Neural cell (in vitro differentiated cells): ENCODE results near the gene PGLYRP1. TPM values are rescaled to one million over a fixed set of nuclear protein-coding genes. Genes with fewer than 3 reads are reported as not detected.

Source experiments
- H2AFZ ChIP-seq: fragments of 200-600, 300-800 bp; sonication (generic), shearing (Covaris generic); 2 replicates; pipeline ENCODE4 v1.6.0; 2014; ENCODE audit warnings: low read depth, mild to moderate bottlenecking, antibody characterized with exemption, low read length, moderate library complexity
- H3F3A ChIP-seq: fragments of 200-600 bp; shearing (Covaris generic); 2 replicates; pipeline ENCODE4 v1.6.1; 2016; ENCODE audit warnings: mild to moderate bottlenecking, moderate library complexity, mixed read lengths, antibody characterized with exemption, low read length; ENCODE audit not compliant: insufficient read depth, poor library complexity, severe bottlenecking
- H3K27ac ChIP-seq: fragments of 200-600, 300-800 bp; sonication (generic), shearing (Covaris generic); 2 replicates; pipeline ENCODE4 v1.5.1; 2014; ENCODE audit warnings: mild to moderate bottlenecking, low read length, moderate library complexity
- H3K27me3 ChIP-seq: fragments of 300-800, 200-600 bp; sonication (generic), shearing (Covaris generic); 2 replicates; pipeline ENCODE4 v1.6.0; 2014; ENCODE audit warnings: mild to moderate bottlenecking, low read depth, low read length, moderate library complexity; ENCODE audit not compliant: insufficient read depth
- H3K36me3 ChIP-seq: fragments of 300-800, 200-600 bp; sonication (generic), shearing (Covaris generic); 2 replicates; pipeline ENCODE4 v1.5.1; 2014; ENCODE audit warnings: mild to moderate bottlenecking, antibody characterized with exemption, low read length, moderate library complexity; ENCODE audit not compliant: insufficient read depth
- H3K4me2 ChIP-seq: fragments of 300-800, 200-600 bp; sonication (generic), shearing (Covaris generic); 2 replicates; pipeline ENCODE4 v1.6.0; 2014; ENCODE audit warnings: mild to moderate bottlenecking, low read length
- H3K4me3 ChIP-seq: fragments of 300-800, 200-600 bp; sonication (generic), shearing (Covaris generic); 2 replicates; pipeline ENCODE4 v1.5.1; 2014; ENCODE audit warnings: mild to moderate bottlenecking, low read length, moderate library complexity
- H3K79me2 ChIP-seq: fragments of 200-600 bp; shearing (Covaris generic); replicated peaks from 2 replicates; pipeline ENCODE4 v1.6.0; 2014; ENCODE audit warnings: mild to moderate bottlenecking, low read length, moderate library complexity; ENCODE audit not compliant: insufficient read depth
- H3K9ac ChIP-seq: fragments of 300-800, 200-600 bp; sonication (generic), shearing (Covaris generic); 2 replicates; pipeline ENCODE4 v1.6.1; 2016; ENCODE audit warnings: mild to moderate bottlenecking, low read length, mixed read lengths
- H3K9me2 ChIP-seq: fragments of 200-600 bp; shearing (Covaris generic); 2 replicates; pipeline ENCODE4 v1.6.1; 2016; ENCODE audit warnings: mild to moderate bottlenecking, low read length, mixed read lengths; ENCODE audit not compliant: insufficient read depth
- H3K9me3 ChIP-seq: fragments of 200-600, 300-800 bp; sonication (generic), shearing (Covaris generic); 2 replicates; pipeline ENCODE4 v1.6.1; 2016; ENCODE audit warnings: mild to moderate bottlenecking, mixed run types, low read length, moderate library complexity, mixed read lengths
- H4K20me1 ChIP-seq: fragments of 200-600 bp; shearing (Covaris generic); 2 replicates; pipeline ENCODE4 v1.6.1; 2016; ENCODE audit warnings: mild to moderate bottlenecking, mixed run types; ENCODE audit not compliant: insufficient read depth
- CTCF ChIP-seq: fragments of 450-650 bp; IDR thresholded peaks from 2 replicates; pipeline ENCODE4 v1.5.1; 2014; ENCODE audit warnings: antibody characterized with exemption, mild to moderate bottlenecking, moderate library complexity; ENCODE audit not compliant: poor library complexity, severe bottlenecking
- EP300 ChIP-seq: fragments of 450-650 bp; conservative IDR thresholded peaks from 2 replicates; pipeline ENCODE4 v1.6.1; 2014; ENCODE audit warnings: antibody characterized with exemption, mild to moderate bottlenecking, moderate library complexity; ENCODE audit not compliant: poor library complexity, severe bottlenecking
- EZH2 ChIP-seq: fragments of 200-600, 300-800 bp; shearing (Covaris generic), sonication (generic); IDR thresholded peaks from 2 replicates; pipeline ENCODE4 v1.6.1; 2014; ENCODE audit warnings: antibody characterized with exemption, low read length, borderline replicate concordance, mild to moderate bottlenecking; ENCODE audit not compliant: insufficient read depth, poor library complexity, severe bottlenecking
- MXI1 ChIP-seq: fragments of 450-650 bp; conservative IDR thresholded peaks from 2 replicates; pipeline ENCODE4 v1.6.1; 2014; ENCODE audit warnings: antibody characterized with exemption, mild to moderate bottlenecking; ENCODE audit not compliant: poor library complexity, severe bottlenecking
- POLR2AphosphoS5 ChIP-seq: IDR thresholded peaks from 2 replicates; pipeline ENCODE4 v1.6.1; 2012
- RAD21 ChIP-seq: fragments of 450-650 bp; conservative IDR thresholded peaks from 2 replicates; pipeline ENCODE4 v1.6.1; 2014; ENCODE audit warnings: antibody characterized with exemption, mild to moderate bottlenecking, moderate library complexity
- REST ChIP-seq: IDR thresholded peaks from 2 replicates; pipeline ENCODE4 v1.6.1; 2012; ENCODE audit warnings: borderline replicate concordance
- SMC3 ChIP-seq: fragments of 450-650 bp; conservative IDR thresholded peaks from 2 replicates; pipeline ENCODE4 v1.6.1; 2014; ENCODE audit warnings: antibody characterized with exemption, mild to moderate bottlenecking, moderate library complexity; ENCODE audit not compliant: poor library complexity
- TAF1 ChIP-seq: IDR thresholded peaks from 2 replicates; pipeline ENCODE4 v1.6.1; 2012; ENCODE audit warnings: low read depth
- polyA minus RNA-seq: library from RNA; depleted of rRNA, polyadenylated mRNA; stranded (reverse); fragments of >200 nt; gene quantifications from 2 replicates; pipeline ENCODE4 v1.2.3, GENCODE V29; 2014
- polyA plus RNA-seq: library from polyadenylated mRNA; depleted of rRNA; stranded (reverse); fragments of >200 nt; gene quantifications from 2 replicates; pipeline ENCODE4 v1.2.3, GENCODE V29; 2014

The PGLYRP1 gene
- polyA plus RNA-seq = not detected in 2 replicates
- polyA minus RNA-seq = not detected in 2 replicates

- H3F3A ChIP-seq = no peaks in the 10 kb centered on the region
These were observed at the start of gene PGLYRP1 for GRCh38 chr19:46022431-46023310. Gene PGLYRP1 (minus strand): TSS chr19:46023053. CDS start chr19:46023021, 32 bp downstream.

GRCh38 chr19:46069806-46070341, 47.0 kb upstream of the PGLYRP1 start:
- Histone ChIP-seq H3K27ac (no peak overlapping the region), H3K79me2 (no peaks in the 10 kb centered on the region), H3F3A (no peaks in the 10 kb centered on the region), H3K36me3 (no peaks in the 10 kb centered on the region), H3K9me2 (no peaks in the 10 kb centered on the region), H3K4me3 (no peak overlapping the region), H4K20me1 (no peaks in the 10 kb centered on the region), H2AFZ (no peak overlapping the region), H3K9me3 (no peaks in the 10 kb centered on the region), H3K4me2 (no peak overlapping the region), H3K27me3 (peaks cover under 1% of the 10 kb centered on the region), H3K9ac (no peak overlapping the region)
- no peak for TF ChIP-seq REST
- TF ChIP-seq EP300 = no peak
- TF ChIP-seq TAF1 = no peak
- TF ChIP-seq MXI1 = no peak

More at GRCh38 chr19:46022431-46023310, at the start of gene PGLYRP1:
- no peak for TF ChIP-seq TAF1
- TF ChIP-seq EZH2 = no peak
- TF ChIP-seq SMC3 = no peak
- TF ChIP-seq RAD21 = no peak
- no peak for TF ChIP-seq EP300
- TF ChIP-seq MXI1 = no peak
- Histone ChIP-seq H3K36me3 (no peaks in the 10 kb centered on the region), H3K27me3 (no peaks in the 10 kb centered on the region), H3K9ac (no peak within 1 kb of the TSS), H3K27ac (no peak within 1 kb of the TSS), H3K4me3 (no peak within 1 kb of the TSS), H3K4me2 (no peak within 1 kb of the TSS), H4K20me1 (no peaks in the 10 kb centered on the region), H3K9me2 (no peaks in the 10 kb centered on the region), H3K9me3 (no peaks in the 10 kb centered on the region), H3K79me2 (no peaks in the 10 kb centered on the region), H2AFZ (no peak within 1 kb of the TSS)

GRCh38 chr19:46068345-46069258, 45.7 kb upstream of the PGLYRP1 start:
- no peak overlapping the region for H3K9ac ChIP-seq
- no peak overlapping the region for H3K4me3 ChIP-seq
- no peak overlapping the region for H3K4me2 ChIP-seq

More at GRCh38 chr19:46068345-46069258, 45.7 kb upstream of the PGLYRP1 start:
- Histone ChIP-seq H3K27me3 (no peaks in the 10 kb centered on the region), H2AFZ (no peak overlapping the region), H3K27ac (no peak overlapping the region), H3K79me2 (no peaks in the 10 kb centered on the region), H4K20me1 (no peaks in the 10 kb centered on the region), H3F3A (no peaks in the 10 kb centered on the region), H3K9me2 (no peaks in the 10 kb centered on the region), H3K36me3 (no peaks in the 10 kb centered on the region), H3K9me3 (no peaks in the 10 kb centered on the region)
- TF ChIP-seq REST (no peak), CTCF (no peak), POLR2AphosphoS5 (no peak), RAD21 (no peak), EZH2 (no peak), SMC3 (no peak), TAF1 (no peak)
